ENCODE measurements around the gene LRRC42.
"Not testable (repeated sequence)": the region's sequence is repeated elsewhere in the genome, so short reads cannot be mapped to it uniquely, and the experiment has no call there.

Gene LRRC42

DNA sequence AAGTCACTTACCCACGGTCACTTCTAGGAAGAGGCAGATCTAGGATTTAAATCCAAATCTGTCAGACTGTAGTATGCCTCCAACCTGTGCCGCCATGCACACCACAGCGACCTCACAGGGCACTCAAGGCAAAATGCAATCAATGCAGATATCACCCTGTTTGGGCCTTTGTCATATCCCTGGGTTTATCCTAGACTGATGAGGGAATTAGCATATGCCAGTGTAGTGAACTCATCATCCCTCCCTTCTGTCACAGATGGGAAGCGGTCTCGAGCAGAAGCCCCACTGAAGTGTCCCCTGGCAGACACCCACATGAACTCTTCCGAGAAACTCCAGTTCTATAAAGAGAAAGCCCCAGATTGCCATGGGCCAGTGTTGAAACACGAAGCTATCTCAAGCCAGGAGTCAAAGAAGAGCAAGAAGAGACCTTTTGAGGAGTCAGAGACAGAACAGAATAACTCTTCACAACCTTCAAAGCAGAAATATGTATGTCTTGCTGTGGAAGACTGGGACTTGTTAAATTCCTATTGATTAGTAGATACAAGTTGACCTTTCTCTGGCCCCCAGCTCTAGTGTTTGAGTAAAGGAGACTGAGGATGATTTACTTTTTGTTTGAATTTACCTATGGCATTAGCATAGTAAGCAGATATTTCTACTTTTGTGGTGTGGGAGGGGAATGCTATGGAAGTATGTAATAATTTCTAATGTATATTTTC, 21.4 kb downstream of the LRRC42 start:
- DNase-seq (ENCODE audit: low read depth) = no peak
- no peak overlapping the region for H3K4me3 ChIP-seq (ENCODE audit: low read depth, low read length)
- TF ChIP-seq, protein P1, sequence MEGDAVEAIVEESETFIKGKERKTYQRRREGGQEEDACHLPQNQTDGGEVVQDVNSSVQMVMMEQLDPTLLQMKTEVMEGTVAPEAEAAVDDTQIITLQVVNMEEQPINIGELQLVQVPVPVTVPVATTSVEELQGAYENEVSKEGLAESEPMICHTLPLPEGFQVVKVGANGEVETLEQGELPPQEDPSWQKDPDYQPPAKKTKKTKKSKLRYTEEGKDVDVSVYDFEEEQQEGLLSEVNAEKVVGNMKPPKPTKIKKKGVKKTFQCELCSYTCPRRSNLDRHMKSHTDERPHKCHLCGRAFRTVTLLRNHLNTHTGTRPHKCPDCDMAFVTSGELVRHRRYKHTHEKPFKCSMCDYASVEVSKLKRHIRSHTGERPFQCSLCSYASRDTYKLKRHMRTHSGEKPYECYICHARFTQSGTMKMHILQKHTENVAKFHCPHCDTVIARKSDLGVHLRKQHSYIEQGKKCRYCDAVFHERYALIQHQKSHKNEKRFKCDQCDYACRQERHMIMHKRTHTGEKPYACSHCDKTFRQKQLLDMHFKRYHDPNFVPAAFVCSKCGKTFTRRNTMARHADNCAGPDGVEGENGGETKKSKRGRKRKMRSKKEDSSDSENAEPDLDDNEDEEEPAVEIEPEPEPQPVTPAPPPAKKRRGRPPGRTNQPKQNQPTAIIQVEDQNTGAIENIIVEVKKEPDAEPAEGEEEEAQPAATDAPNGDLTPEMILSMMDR (conservative IDR thresholded peaks at IDR 0.05; ENCODE audit: low read depth, low read length) = peak; percentile 2

- TF ChIP-seq, protein P1 (conservative IDR thresholded peaks at IDR 0.05; ENCODE audit: low read depth, low read length) = no peak
- no peak overlapping the region for H3K4me3 ChIP-seq (ENCODE audit: low read depth, low read length)
- peak; percentile 58 for DNase-seq (ENCODE audit: low read depth)
Observed at GRCh38 chr1:53968125-53968513, 22.0 kb downstream of the LRRC42 start.

DNA sequence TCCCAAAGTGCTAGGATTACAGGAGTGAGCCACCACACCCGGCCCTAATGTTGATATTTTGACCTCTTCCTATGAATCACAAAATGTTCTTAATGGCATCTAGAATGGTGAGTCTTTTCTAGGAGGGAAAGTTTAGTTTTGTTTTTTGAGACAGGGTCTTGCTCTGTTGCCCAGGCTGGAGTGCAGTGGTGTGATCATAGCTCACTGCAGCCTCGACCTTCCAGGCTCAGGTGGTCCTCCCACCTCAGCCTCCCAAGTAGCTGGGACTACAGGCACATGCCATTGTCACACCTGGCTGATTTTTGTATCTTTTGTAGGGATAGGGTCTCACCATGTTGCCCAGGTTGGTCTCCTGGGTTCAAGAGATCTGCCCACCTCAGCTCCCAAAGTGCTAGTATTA, 23.2 kb downstream of the LRRC42 start:
- not testable (repeated sequence) for H3K4me3 ChIP-seq (ENCODE audit: low read depth, low read length); DNase-seq (ENCODE audit: low read depth)

DNA sequence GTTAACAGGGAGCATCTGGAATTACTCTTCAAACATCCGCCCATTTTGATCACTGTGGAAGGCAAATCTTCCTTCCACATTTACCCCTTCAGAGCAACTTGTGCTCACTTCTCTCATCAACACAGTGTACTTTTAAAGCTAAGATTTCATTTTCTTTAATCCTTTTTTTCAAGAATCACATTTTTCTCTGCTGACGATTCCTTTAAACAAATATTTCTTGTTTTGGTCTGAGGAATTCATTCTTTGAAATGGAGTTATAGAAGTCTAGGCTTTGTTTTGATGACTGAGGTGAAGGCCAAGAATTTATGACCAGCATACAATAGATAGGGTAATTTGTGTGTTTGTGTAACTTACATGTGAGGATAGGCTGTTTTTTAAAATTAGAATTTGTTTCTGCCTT, 25.6 kb downstream of the LRRC42 start:
- TF ChIP-seq, protein P1 (conservative IDR thresholded peaks at IDR 0.05; ENCODE audit: low read depth, low read length) = no peak
- peak; percentile 83 for DNase-seq (ENCODE audit: low read depth)
- no peak overlapping the region for H3K4me3 ChIP-seq (ENCODE audit: low read depth, low read length)

GRCh38 chr1:53975861-53976260, 29.7 kb downstream of the LRRC42 start:
- TF ChIP-seq, protein P1 (conservative IDR thresholded peaks at IDR 0.05; ENCODE audit: low read depth, low read length) = no peak
- H3K4me3 ChIP-seq (ENCODE audit: low read depth, low read length) = no peak overlapping the region
- DNase-seq (ENCODE audit: low read depth) = no peak

DNA sequence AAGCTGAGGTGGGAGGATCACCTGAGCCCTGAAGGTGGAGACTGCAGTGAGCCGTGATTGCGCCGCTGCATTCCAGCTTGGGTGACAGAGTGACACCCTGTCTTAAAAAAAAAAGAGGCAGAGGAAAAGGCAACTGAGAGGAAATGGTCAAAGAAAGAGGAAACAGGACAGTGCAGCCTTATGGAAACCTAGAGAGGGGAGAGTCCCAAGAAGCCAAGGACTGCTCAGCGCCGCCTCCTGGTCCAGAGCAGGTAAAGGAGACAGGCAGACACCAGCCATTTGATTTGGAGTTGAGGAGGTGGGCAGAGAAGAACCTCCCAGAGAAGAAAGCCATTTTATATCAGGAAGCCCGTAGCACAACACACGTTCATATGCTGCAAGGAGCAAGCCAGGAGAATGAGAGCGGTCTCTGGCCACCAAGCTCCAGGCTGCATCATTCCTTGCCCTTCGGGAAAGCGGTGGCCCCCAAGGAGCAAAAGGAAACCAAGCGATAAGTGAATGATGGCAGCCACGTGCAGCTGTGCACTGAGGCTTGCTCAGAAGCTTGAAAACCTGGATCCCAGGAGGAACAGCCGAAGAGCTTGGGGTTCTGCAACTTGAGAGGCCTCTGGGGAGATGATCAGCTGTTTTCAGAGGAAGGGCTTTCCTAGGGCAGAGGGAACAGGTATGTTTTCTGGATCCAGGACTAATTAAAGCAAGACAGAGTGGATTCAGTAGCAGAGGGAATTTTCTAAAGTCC, 33.7 kb downstream of the LRRC42 start:
- no peak for DNase-seq (ENCODE audit: low read depth)
- no peak overlapping the region for H3K4me3 ChIP-seq (ENCODE audit: low read depth, low read length)
- TF ChIP-seq, protein P1 (conservative IDR thresholded peaks at IDR 0.05; ENCODE audit: low read depth, low read length) = no peak

GRCh38 chr1:53981220-53981619, 35.1 kb downstream of the LRRC42 start:
- no peak overlapping the region for H3K4me3 ChIP-seq (ENCODE audit: low read depth, low read length)
- DNase-seq (ENCODE audit: low read depth) = no peak
- TF ChIP-seq, protein P1 (conservative IDR thresholded peaks at IDR 0.05; ENCODE audit: low read depth, low read length) = no peak

All from choroid plexus epithelial cell (primary cell).